ENCODE results near the gene GNG12. TPM values are rescaled to one million over a fixed set of nuclear protein-coding genes. Genes with fewer than 3 reads are reported as not detected.

The GNG12 gene
- total and polyA plus RNA-seq, 2 donors (not counting 1 experiment from before 2014, with no cell fraction given), result not detected

DNA sequence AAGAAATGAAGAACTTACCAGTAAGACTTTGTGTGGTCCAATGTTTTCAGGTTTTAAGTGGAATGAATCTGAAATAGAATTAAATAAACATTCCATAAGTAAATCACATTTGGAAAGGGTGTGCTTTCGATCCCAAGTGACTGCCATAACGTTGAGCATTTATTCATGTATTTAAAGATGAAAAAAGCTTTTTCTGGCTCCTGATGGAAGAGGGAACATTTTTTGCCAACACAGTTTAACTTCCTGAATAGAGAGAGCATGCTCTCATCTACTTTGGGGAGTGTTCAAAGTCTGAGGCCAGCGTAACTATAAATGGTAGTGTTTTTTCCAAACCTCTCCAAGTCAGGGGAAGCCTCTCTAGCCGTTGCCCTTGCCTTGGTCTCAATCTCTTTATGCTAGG is 55.8 kb downstream of the GNG12 start:
- Mint-ChIP-seq H3K9me3 (ENCODE audit: insufficient read depth) (no peaks in the 10 kb centered on the region), H3K27me3 (peaks cover 7% of the 10 kb centered on the region), H3K4me1 (no peaks in the 10 kb centered on the region), H3K4me3 (no peak overlapping the region), H3K27ac (no peak overlapping the region)
- no peak overlapping the region for H3K4me2 ChIP-seq (replicated peaks; ENCODE audit: low read depth, low read length, poor library complexity, severe bottlenecking)
- ATAC-seq (ENCODE audit: low read depth) (no peak), DNase-seq (no peak)
- TF ChIP-seq, protein P1, sequence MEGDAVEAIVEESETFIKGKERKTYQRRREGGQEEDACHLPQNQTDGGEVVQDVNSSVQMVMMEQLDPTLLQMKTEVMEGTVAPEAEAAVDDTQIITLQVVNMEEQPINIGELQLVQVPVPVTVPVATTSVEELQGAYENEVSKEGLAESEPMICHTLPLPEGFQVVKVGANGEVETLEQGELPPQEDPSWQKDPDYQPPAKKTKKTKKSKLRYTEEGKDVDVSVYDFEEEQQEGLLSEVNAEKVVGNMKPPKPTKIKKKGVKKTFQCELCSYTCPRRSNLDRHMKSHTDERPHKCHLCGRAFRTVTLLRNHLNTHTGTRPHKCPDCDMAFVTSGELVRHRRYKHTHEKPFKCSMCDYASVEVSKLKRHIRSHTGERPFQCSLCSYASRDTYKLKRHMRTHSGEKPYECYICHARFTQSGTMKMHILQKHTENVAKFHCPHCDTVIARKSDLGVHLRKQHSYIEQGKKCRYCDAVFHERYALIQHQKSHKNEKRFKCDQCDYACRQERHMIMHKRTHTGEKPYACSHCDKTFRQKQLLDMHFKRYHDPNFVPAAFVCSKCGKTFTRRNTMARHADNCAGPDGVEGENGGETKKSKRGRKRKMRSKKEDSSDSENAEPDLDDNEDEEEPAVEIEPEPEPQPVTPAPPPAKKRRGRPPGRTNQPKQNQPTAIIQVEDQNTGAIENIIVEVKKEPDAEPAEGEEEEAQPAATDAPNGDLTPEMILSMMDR (IDR thresholded peaks at IDR 0.05), result no peak
- TF ChIP-seq EZH2 (IDR thresholded peaks at IDR 0.05; ENCODE audit: borderline replicate concordance, insufficient read depth, low read depth, low read length, poor library complexity, severe bottlenecking), result no peak
- no peak overlapping the region for H3K9ac ChIP-seq (ENCODE audit: low read length)
- ChIA-PET CTCF (interaction anchor here (1.1 to 2.4 kb wide), 2 partner anchors 11 to 17 kb away, joined by 3 to 16 read pairs; no protein-coding TSS in a partner anchor), POLR2A (no interaction called here)
- H4K20me1 ChIP-seq (ENCODE audit: control insufficient read depth, insufficient read depth, low read length, poor library complexity, severe bottlenecking), result no peaks in the 10 kb centered on the region
- H3K4me3 ChIP-seq (ENCODE audit: control extremely low read depth in 1 of 5, extremely low read depth in 1 of 5, insufficient read depth in 1 of 5, low read depth in 2 of 5, low read length in 4 of 5), result no peak overlapping the region
- no peaks in the 10 kb centered on the region for H3K79me2 ChIP-seq (ENCODE audit: control insufficient read depth, insufficient read depth, low read length)
- no peaks in the 10 kb centered on the region for H3K4me1 ChIP-seq (ENCODE audit: control insufficient read depth in 2 of 2, insufficient read depth in 2 of 2, low read length in 2 of 2)
- WGBS (ENCODE audit: insufficient coverage), result no CpG with 5 or more reads among the region's 4 CpGs
- no peak overlapping the region for H2AFZ ChIP-seq (ENCODE audit: insufficient read depth, low read depth, low read length, poor library complexity, severe bottlenecking)
- H3K36me3 ChIP-seq (replicated peaks in 1 of 2; ENCODE audit: control extremely low read depth in 1 of 2, control insufficient read depth in 1 of 2, extremely low read depth in 1 of 2, insufficient read depth in 2 of 2, low read length in 1 of 2), result no peaks in the 10 kb centered on the region
- no peaks in the 10 kb centered on the region for H3K9me3 ChIP-seq (ENCODE audit: control extremely low read depth in 1 of 3, control insufficient read depth in 2 of 3, insufficient read depth in 1 of 3, low read length in 2 of 3)
- H3K27ac ChIP-seq (ENCODE audit: low read length in 2 of 2), result no peak overlapping the region
- intact Hi-C loops (cut with micrococcal nuclease), result no loop called here
- no peaks in the 10 kb centered on the region for H3K27me3 ChIP-seq (replicated peaks in 1 of 4; ENCODE audit: control extremely low read depth in 1 of 4, control insufficient read depth in 3 of 4, insufficient read depth in 4 of 4, low read length in 3 of 4)

DNA sequence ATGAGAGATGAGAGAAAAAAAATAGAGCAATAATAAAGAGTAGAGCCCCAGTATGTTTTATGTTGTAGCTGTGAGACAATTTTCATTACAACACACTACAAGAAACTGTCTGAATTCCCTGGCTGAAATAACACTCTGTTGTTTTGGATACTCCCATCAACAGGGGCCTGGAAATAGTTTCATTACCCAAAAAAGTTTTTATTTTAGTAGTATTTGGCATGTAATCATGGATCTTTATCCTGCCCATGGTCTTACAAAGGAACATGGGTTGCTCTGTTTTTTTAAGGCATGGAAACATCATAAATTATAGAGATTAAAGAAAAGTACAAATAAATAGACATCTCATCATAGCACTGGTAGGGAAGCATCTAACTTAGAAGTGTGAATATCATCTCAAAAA is 56.3 kb downstream of the GNG12 start:
- H3K79me2 ChIP-seq (ENCODE audit: control insufficient read depth, insufficient read depth, low read length), result no peaks in the 10 kb centered on the region
- DNase-seq, result no peak

More for the DNA sequence above, 56.3 kb downstream of the GNG12 start:
- intact Hi-C loops (cut with micrococcal nuclease), result no loop called here
- H3K27ac ChIP-seq (ENCODE audit: low read length in 2 of 2), result no peak overlapping the region
- H3K9ac ChIP-seq (ENCODE audit: low read length), result no peak overlapping the region
- CTCF ChIA-PET, result interaction anchor here (1.1 to 2.4 kb wide), 2 partner anchors 10 to 17 kb away, joined by 3 to 16 read pairs; no protein-coding TSS in a partner anchor
- Mint-ChIP-seq H3K27ac (no peak overlapping the region), H3K27me3 (peaks cover 7% of the 10 kb centered on the region), H3K4me3 (no peak overlapping the region), H3K9me3 (ENCODE audit: insufficient read depth) (no peaks in the 10 kb centered on the region), H3K4me1 (no peaks in the 10 kb centered on the region)
- H3K36me3 ChIP-seq (replicated peaks in 1 of 2; ENCODE audit: control extremely low read depth in 1 of 2, control insufficient read depth in 1 of 2, extremely low read depth in 1 of 2, insufficient read depth in 2 of 2, low read length in 1 of 2), result no peaks in the 10 kb centered on the region
- H3K4me2 ChIP-seq (replicated peaks; ENCODE audit: low read depth, low read length, poor library complexity, severe bottlenecking), result no peak overlapping the region
- H3K4me1 ChIP-seq (ENCODE audit: control insufficient read depth in 2 of 2, insufficient read depth in 2 of 2, low read length in 2 of 2), result no peaks in the 10 kb centered on the region
- no peaks in the 10 kb centered on the region for H3K9me3 ChIP-seq (ENCODE audit: control extremely low read depth in 1 of 3, control insufficient read depth in 2 of 3, insufficient read depth in 1 of 3, low read length in 2 of 3)
- H2AFZ ChIP-seq (ENCODE audit: insufficient read depth, low read depth, low read length, poor library complexity, severe bottlenecking), result no peak overlapping the region
- no peak overlapping the region for H3K4me3 ChIP-seq (ENCODE audit: control extremely low read depth in 1 of 5, extremely low read depth in 1 of 5, insufficient read depth in 1 of 5, low read depth in 2 of 5, low read length in 4 of 5)
- TF ChIP-seq, protein P1 (IDR thresholded peaks at IDR 0.05), result no peak
- no peak for TF ChIP-seq EZH2 (IDR thresholded peaks at IDR 0.05; ENCODE audit: borderline replicate concordance, insufficient read depth, low read depth, low read length, poor library complexity, severe bottlenecking)
- H3K27me3 ChIP-seq (replicated peaks in 1 of 4; ENCODE audit: control extremely low read depth in 1 of 4, control insufficient read depth in 3 of 4, insufficient read depth in 4 of 4, low read length in 3 of 4), result no peaks in the 10 kb centered on the region
- no peaks in the 10 kb centered on the region for H4K20me1 ChIP-seq (ENCODE audit: control insufficient read depth, insufficient read depth, low read length, poor library complexity, severe bottlenecking)
- POLR2A ChIA-PET, result no interaction called here
- no peak for ATAC-seq (ENCODE audit: low read depth)
